ENCODE data around the gene ATG16L1.

The ATG16L1 gene

GRCh38 chr2:233288663-233289062 is 37.2 kb downstream of the ATG16L1 start:
- H3K36me3 Mint-ChIP-seq (ENCODE audit: low read depth): peaks cover 78% of the 10 kb centered on the region
- no peak for TF ChIP-seq CTCF (IDR thresholded peaks at IDR 0.05; ENCODE audit: unreplicated experiment in 3 of 3)
- no peaks in the 10 kb centered on the region for H3K9me3 Mint-ChIP-seq
- H3K4me1 Mint-ChIP-seq: no peaks in the 10 kb centered on the region
- H3K27ac Mint-ChIP-seq: no peak overlapping the region
- no peak overlapping the region for H3K4me3 Mint-ChIP-seq
- no peaks in the 10 kb centered on the region for H3K27me3 Mint-ChIP-seq (ENCODE audit: low read depth)

- Mint-ChIP-seq H3K27me3 (ENCODE audit: low read depth) (no peaks in the 10 kb centered on the region), H3K36me3 (ENCODE audit: low read depth) (peaks cover 82% of the 10 kb centered on the region)
Measured at GRCh38 chr2:233289648-233290047, 38.2 kb downstream of the ATG16L1 start.

GRCh38 chr2:233290051-233290845 is 38.8 kb downstream of the ATG16L1 start:
- no peaks in the 10 kb centered on the region for H3K4me1 Mint-ChIP-seq
- peaks cover 81% of the 10 kb centered on the region for H3K36me3 Mint-ChIP-seq (ENCODE audit: low read depth)
- H3K27ac Mint-ChIP-seq: no peak overlapping the region
- H3K4me3 Mint-ChIP-seq: no peak overlapping the region
- no peaks in the 10 kb centered on the region for H3K9me3 Mint-ChIP-seq
- TF ChIP-seq CTCF (IDR thresholded peaks at IDR 0.05; ENCODE audit: unreplicated experiment in 3 of 3): no peak
- no peaks in the 10 kb centered on the region for H3K27me3 Mint-ChIP-seq (ENCODE audit: low read depth)

More at GRCh38 chr2:233289648-233290047, 38.2 kb downstream of the ATG16L1 start:
- TF ChIP-seq CTCF (IDR thresholded peaks at IDR 0.05; ENCODE audit: unreplicated experiment in 3 of 3): no peak
- Mint-ChIP-seq H3K9me3 (no peaks in the 10 kb centered on the region), H3K27ac (no peak overlapping the region), H3K4me3 (no peak overlapping the region), H3K4me1 (no peaks in the 10 kb centered on the region)

- Mint-ChIP-seq H3K36me3 (ENCODE audit: low read depth) (peaks cover 48% of the 10 kb centered on the region), H3K9me3 (no peaks in the 10 kb centered on the region), H3K4me1 (no peaks in the 10 kb centered on the region), H3K27ac (no peak overlapping the region), H3K4me3 (no peak overlapping the region), H3K27me3 (ENCODE audit: low read depth) (no peaks in the 10 kb centered on the region)
- no peak for TF ChIP-seq CTCF (IDR thresholded peaks at IDR 0.05; ENCODE audit: unreplicated experiment in 3 of 3)
Measured at GRCh38 chr2:233295891-233296290, 44.4 kb downstream of the ATG16L1 start.

- H3K27ac Mint-ChIP-seq: no peak overlapping the region
- no peak overlapping the region for H3K4me3 Mint-ChIP-seq
- H3K36me3 Mint-ChIP-seq (ENCODE audit: low read depth): peaks cover 37% of the 10 kb centered on the region
- H3K4me1 Mint-ChIP-seq: no peaks in the 10 kb centered on the region
- H3K27me3 Mint-ChIP-seq (ENCODE audit: low read depth): no peaks in the 10 kb centered on the region
- TF ChIP-seq CTCF (IDR thresholded peaks at IDR 0.05; ENCODE audit: unreplicated experiment in 3 of 3): no peak
- H3K9me3 Mint-ChIP-seq: no peaks in the 10 kb centered on the region
Measured at GRCh38 chr2:233297076-233297475, 45.6 kb downstream of the ATG16L1 start.

GRCh38 chr2:233300401-233300800 is 48.9 kb downstream of the ATG16L1 start:
- H3K9me3 Mint-ChIP-seq: no peaks in the 10 kb centered on the region
- no peak overlapping the region for H3K4me3 Mint-ChIP-seq
- no peaks in the 10 kb centered on the region for H3K27me3 Mint-ChIP-seq (ENCODE audit: low read depth)
- peaks cover 9% of the 10 kb centered on the region for H3K36me3 Mint-ChIP-seq (ENCODE audit: low read depth)
- TF ChIP-seq CTCF (IDR thresholded peaks at IDR 0.05; ENCODE audit: unreplicated experiment in 3 of 3): no peak
- no peaks in the 10 kb centered on the region for H3K4me1 Mint-ChIP-seq
- no peak overlapping the region for H3K27ac Mint-ChIP-seq

Measured in nephron (organoid).